SK-N-MC (cell line): ENCODE results near the gene GLI3.

ENCODE experiments used
- DNase-seq: peaks from one replicate; pipeline ENCODE4 v3.0.0-alpha.2; 2011; ENCODE audit warnings: low read depth, low spot score
- H3K27ac ChIP-seq: fragments of 200-600 bp; sonication (generic); 2 replicates; pipeline ENCODE4 v1.5.1; 2016; ENCODE audit warnings: mixed run types
- H3K36me3 ChIP-seq: fragments of 200-600 bp; sonication (generic); 2 replicates; pipeline ENCODE4 v1.6.1; 2017; ENCODE audit warnings: antibody characterized with exemption, low read length, mixed read lengths; ENCODE audit not compliant: insufficient read depth
- H3K4me3 ChIP-seq: fragments of 200-600 bp; sonication (generic); 2 replicates; pipeline ENCODE4 v1.5.1; 2016
- H3K9ac ChIP-seq: fragments of 200-600 bp; sonication (generic); 2 replicates; pipeline ENCODE4 v1.8.0; 2017; ENCODE audit warnings: mixed run types, mixed read lengths; ENCODE audit not compliant: insufficient read length
- H3K9me3 ChIP-seq: fragments of 200-600 bp; sonication (generic); 2 replicates; pipeline ENCODE4 v1.6.1; 2017; ENCODE audit warnings: low read depth, mild to moderate bottlenecking, antibody characterized with exemption, low read length, moderate library complexity, mixed read lengths
- EZH2 ChIP-seq: fragments of 200-600 bp; sonication (generic); IDR thresholded peaks from one replicate; pipeline ENCODE4 v1.6.1; 2017; ENCODE audit warnings: antibody characterized with exemption
- FOXP2 ChIP-seq: optimal IDR thresholded peaks from 2 replicates; pipeline ENCODE3; 2011; ENCODE audit warnings: mild to moderate bottlenecking, moderate library complexity; ENCODE audit not compliant: insufficient read depth; ENCODE audit errors: extremely low read length, control extremely low read depth
- POLR2AphosphoS5 ChIP-seq: IDR thresholded peaks from 2 replicates; pipeline ENCODE4 v1.6.1; 2012; ENCODE audit warnings: mild to moderate bottlenecking, low read depth, low read length, borderline replicate concordance

GLI3 gene

GRCh38 chr7:42069590-42069989 lies 167.4 kb downstream of the GLI3 start:
- TF ChIP-seq FOXP2 (no peak), POLR2AphosphoS5 (no peak), EZH2 (no peak)
- DNase-seq = no peak
- H3K36me3 ChIP-seq = no peaks in the 10 kb centered on the region
- no peaks in the 10 kb centered on the region for H3K9me3 ChIP-seq
- H3K27ac ChIP-seq = no peak overlapping the region
- H3K4me3 ChIP-seq = no peak overlapping the region
- H3K9ac ChIP-seq = no peak overlapping the region

GRCh38 chr7:42068554-42069280 lies 168.3 kb downstream of the GLI3 start:
- H3K4me3 ChIP-seq = no peak overlapping the region
- H3K9ac ChIP-seq = no peak overlapping the region
- no peak for TF ChIP-seq FOXP2
- H3K9me3 ChIP-seq = no peaks in the 10 kb centered on the region
- no peak for DNase-seq
- no peaks in the 10 kb centered on the region for H3K36me3 ChIP-seq
- no peak overlapping the region for H3K27ac ChIP-seq

GRCh38 chr7:42065942-42066341 lies 171.1 kb downstream of the GLI3 start:
- Histone ChIP-seq H3K4me3 (no peak overlapping the region), H3K27ac (no peak overlapping the region), H3K36me3 (no peaks in the 10 kb centered on the region), H3K9me3 (no peaks in the 10 kb centered on the region), H3K9ac (no peak overlapping the region)
- TF ChIP-seq EZH2 (no peak), FOXP2 (no peak), POLR2AphosphoS5 (no peak)
- DNase-seq = no peak

GRCh38 chr7:42065015-42065414 lies 172.0 kb downstream of the GLI3 start:
- Histone ChIP-seq H3K9ac (no peak overlapping the region), H3K9me3 (no peaks in the 10 kb centered on the region), H3K4me3 (no peak overlapping the region), H3K27ac (no peak overlapping the region), H3K36me3 (no peaks in the 10 kb centered on the region)
- no peak for DNase-seq
- TF ChIP-seq FOXP2 = no peak
- no peak for TF ChIP-seq POLR2AphosphoS5
- no peak for TF ChIP-seq EZH2

GRCh38 chr7:42064534-42064933 lies 172.5 kb downstream of the GLI3 start:
- H3K36me3 ChIP-seq = no peaks in the 10 kb centered on the region
- no peaks in the 10 kb centered on the region for H3K9me3 ChIP-seq
- DNase-seq = no peak
- no peak overlapping the region for H3K9ac ChIP-seq
- H3K27ac ChIP-seq = no peak overlapping the region
- TF ChIP-seq POLR2AphosphoS5 (no peak), FOXP2 (no peak), EZH2 (no peak)
- no peak overlapping the region for H3K4me3 ChIP-seq

GRCh38 chr7:42059275-42059674 lies 177.7 kb downstream of the GLI3 start:
- Histone ChIP-seq H3K36me3 (no peaks in the 10 kb centered on the region), H3K27ac (no peak overlapping the region), H3K4me3 (no peak overlapping the region), H3K9ac (no peak overlapping the region), H3K9me3 (no peaks in the 10 kb centered on the region)
- no peak for DNase-seq
- no peak for TF ChIP-seq FOXP2
- no peak for TF ChIP-seq EZH2
- no peak for TF ChIP-seq POLR2AphosphoS5

- no peak for DNase-seq
- Histone ChIP-seq H3K27ac (no peak overlapping the region), H3K9ac (no peak overlapping the region), H3K4me3 (no peak overlapping the region), H3K9me3 (no peaks in the 10 kb centered on the region), H3K36me3 (no peaks in the 10 kb centered on the region)
- TF ChIP-seq POLR2AphosphoS5 (no peak), FOXP2 (no peak), EZH2 (no peak)
These were observed 179.7 kb downstream of the GLI3 start for GRCh38 chr7:42057331-42057730.

GRCh38 chr7:42055171-42055570 lies 181.8 kb downstream of the GLI3 start:
- Histone ChIP-seq H3K9me3 (no peaks in the 10 kb centered on the region), H3K36me3 (no peaks in the 10 kb centered on the region), H3K27ac (no peak overlapping the region), H3K9ac (no peak overlapping the region), H3K4me3 (no peak overlapping the region)
- TF ChIP-seq POLR2AphosphoS5 = no peak
- no peak for DNase-seq

GRCh38 chr7:42053834-42054233 lies 183.2 kb downstream of the GLI3 start:
- no peaks in the 10 kb centered on the region for H3K36me3 ChIP-seq

More at GRCh38 chr7:42053834-42054233, 183.2 kb downstream of the GLI3 start:
- Histone ChIP-seq H3K27ac (no peak overlapping the region), H3K4me3 (no peak overlapping the region), H3K9me3 (no peaks in the 10 kb centered on the region), H3K9ac (no peak overlapping the region)
- DNase-seq = no peak
- no peak for TF ChIP-seq FOXP2
- TF ChIP-seq EZH2 = no peak
- TF ChIP-seq POLR2AphosphoS5 = no peak
